GM19193 (cell line): ENCODE measurements around the gene SLC25A12.

ENCODE experiments used
- POLR2A ChIP-seq: IDR thresholded peaks from 4 replicates; pipeline ENCODE4 v1.6.1; 2011; ENCODE audit not compliant: insufficient read depth, insufficient read length; ENCODE audit errors: extremely low read depth

The SLC25A12 gene

GRCh38 chr2:171858397-171858958 is 35.6 kb downstream of the SLC25A12 start:
- TF ChIP-seq POLR2A = no peak

GRCh38 chr2:171855401-171855800 is 38.6 kb downstream of the SLC25A12 start:
- TF ChIP-seq POLR2A = no peak

- TF ChIP-seq POLR2A = no peak
These were observed 41.6 kb downstream of the SLC25A12 start for GRCh38 chr2:171852366-171852888.

GRCh38 chr2:171847627-171848026 is 46.4 kb downstream of the SLC25A12 start:
- TF ChIP-seq POLR2A = no peak

GRCh38 chr2:171846894-171847293 is 47.1 kb downstream of the SLC25A12 start:
- TF ChIP-seq POLR2A = no peak

- TF ChIP-seq POLR2A = no peak
These were observed 52.0 kb downstream of the SLC25A12 start for GRCh38 chr2:171841996-171842395.

- TF ChIP-seq POLR2A = no peak
These were observed 56.3 kb downstream of the SLC25A12 start for GRCh38 chr2:171837736-171838135.

GRCh38 chr2:171836146-171836910 is 57.7 kb downstream of the SLC25A12 start:
- no peak for TF ChIP-seq POLR2A

- TF ChIP-seq POLR2A = no peak
These were observed 58.7 kb downstream of the SLC25A12 start for GRCh38 chr2:171835386-171835785.

GRCh38 chr2:171834286-171834685 is 59.8 kb downstream of the SLC25A12 start:
- no peak for TF ChIP-seq POLR2A

GRCh38 chr2:171832489-171832888 is 61.6 kb downstream of the SLC25A12 start:
- TF ChIP-seq POLR2A = no peak

- no peak for TF ChIP-seq POLR2A
These were observed 64.0 kb downstream of the SLC25A12 start for GRCh38 chr2:171830039-171830438.

- TF ChIP-seq POLR2A = no peak
These were observed 70.0 kb downstream of the SLC25A12 start for GRCh38 chr2:171824086-171824485.

- TF ChIP-seq POLR2A = no peak
These were observed 71.3 kb downstream of the SLC25A12 start for GRCh38 chr2:171822525-171823322.

GRCh38 chr2:171819453-171819852 is 74.6 kb downstream of the SLC25A12 start:
- TF ChIP-seq POLR2A = no peak
